IgD-negative memory B cell (primary cell): Measurements from ENCODE around the gene IGF1R. TPM values are rescaled to one million over a fixed set of nuclear protein-coding genes. Genes with fewer than 3 reads are reported as not detected.
A peak's percentile ranks its signal among the peaks of the same experiment; 100 is the strongest.

Source experiments
- H3K27ac Mint-ChIP-seq, 3 donors: one replicate each; pipeline ENCODE4 v1.8.0; 2020 to 2022; ENCODE audit warnings: mild to moderate bottlenecking in 3 of 3, mixed read lengths in 3 of 3, moderate library complexity in 1 of 3
- H3K27me3 Mint-ChIP-seq: one replicate; pipeline ENCODE4 v1.8.0; 2021; ENCODE audit warnings: mixed read lengths
- H3K36me3 Mint-ChIP-seq: one replicate; pipeline ENCODE4 v1.8.0; 2020; ENCODE audit warnings: mild to moderate bottlenecking, mixed read lengths
- H3K4me1 Mint-ChIP-seq, 3 donors: one replicate each; pipeline ENCODE4 v1.8.0; 2020 to 2022; ENCODE audit warnings: mixed read lengths in 3 of 3, mild to moderate bottlenecking in 1 of 3
- H3K4me3 Mint-ChIP-seq, 4 donors: one replicate each; pipeline ENCODE4 v1.8.0; 2020 to 2022; ENCODE audit warnings: mild to moderate bottlenecking in 4 of 4, mixed read lengths in 4 of 4, moderate library complexity in 3 of 4
- H3K9me3 Mint-ChIP-seq, 3 donors: one replicate each; pipeline ENCODE4 v1.8.0; 2020 to 2021; ENCODE audit warnings: mixed read lengths in 3 of 3, mild to moderate bottlenecking in 1 of 3
- polyA plus RNA-seq: library from polyadenylated mRNA; unstranded; fragments of 300-500 nt; fragmentation: Illumina TruSeq; gene quantifications from one replicate; pipeline ENCODE4 v1.2.3, GENCODE V29; 2021

IGF1R gene
- polyA plus RNA-seq, 1 donor from 2014 or later: 1.8 TPM

- Mint-ChIP-seq H3K9me3 (peaks cover 0 to 2% (median 1%) of the 10 kb centered on the region in 3 donors), H3K27ac (no peak overlapping the region), H3K4me3 (no peak overlapping the region), H3K36me3 (peaks cover 3% of the 10 kb centered on the region), H3K4me1 (peaks cover 7 to 43% (median 13%) of the 10 kb centered on the region in 3 donors), H3K27me3 (peaks cover 6% of the 10 kb centered on the region)
These were observed 69.6 kb downstream of the IGF1R start for GRCh38 chr15:98717942-98718341.

- Mint-ChIP-seq H3K4me3 (peak overlapping the region in 1 of 4 donors; percentile 55), H3K9me3 (peaks cover 0 to 2% (median 1%) of the 10 kb centered on the region in 3 donors), H3K36me3 (peaks cover 3% of the 10 kb centered on the region), H3K27ac (no peak overlapping the region), H3K4me1 (peaks cover 1 to 36% (median 7%) of the 10 kb centered on the region in 3 donors), H3K27me3 (peaks cover 6% of the 10 kb centered on the region)
These were observed 70.2 kb downstream of the IGF1R start for GRCh38 chr15:98718426-98719136.

- peaks cover 6% of the 10 kb centered on the region for H3K27me3 Mint-ChIP-seq
- H3K4me1 Mint-ChIP-seq: peaks cover 0 to 30% (median 5%) of the 10 kb centered on the region in 3 donors
- H3K36me3 Mint-ChIP-seq: peaks cover 3% of the 10 kb centered on the region
- peaks cover 0 to 2% (median 1%) of the 10 kb centered on the region in 3 donors for H3K9me3 Mint-ChIP-seq
- H3K27ac Mint-ChIP-seq: no peak overlapping the region
- H3K4me3 Mint-ChIP-seq: peak overlapping the region in 1 of 4 donors; percentile 41
These were observed 70.9 kb downstream of the IGF1R start for GRCh38 chr15:98719137-98719740.

GRCh38 chr15:98720031-98720430, 71.7 kb downstream of the IGF1R start:
- H3K9me3 Mint-ChIP-seq: peaks cover 0 to 2% (median 1%) of the 10 kb centered on the region in 3 donors
- H3K4me3 Mint-ChIP-seq: no peak overlapping the region
- peaks cover 3% of the 10 kb centered on the region for H3K36me3 Mint-ChIP-seq
- H3K27me3 Mint-ChIP-seq: peaks cover 4% of the 10 kb centered on the region
- H3K27ac Mint-ChIP-seq: no peak overlapping the region
- peaks cover 0 to 27% (median 5%) of the 10 kb centered on the region in 3 donors for H3K4me1 Mint-ChIP-seq

- no peak overlapping the region for H3K27ac Mint-ChIP-seq
- H3K9me3 Mint-ChIP-seq: peaks cover 0 to 2% (median 1%) of the 10 kb centered on the region in 3 donors
- H3K27me3 Mint-ChIP-seq: peaks cover 3% of the 10 kb centered on the region
- H3K4me1 Mint-ChIP-seq: peaks cover 0 to 22% (median 5%) of the 10 kb centered on the region in 3 donors
- peak overlapping the region in 1 of 4 donors; percentile 37 for H3K4me3 Mint-ChIP-seq
- H3K36me3 Mint-ChIP-seq: peaks cover 5% of the 10 kb centered on the region
These were observed 72.5 kb downstream of the IGF1R start for GRCh38 chr15:98720577-98721565.

- Mint-ChIP-seq H3K4me3 (no peak overlapping the region), H3K27ac (no peak overlapping the region), H3K27me3 (peaks cover 3% of the 10 kb centered on the region), H3K36me3 (peaks cover 5% of the 10 kb centered on the region), H3K4me1 (peaks cover 0 to 14% (median 0%) of the 10 kb centered on the region in 3 donors), H3K9me3 (peaks cover 0 to 2% (median 1%) of the 10 kb centered on the region in 3 donors)
These were observed 73.9 kb downstream of the IGF1R start for GRCh38 chr15:98722209-98722608.

- H3K4me3 Mint-ChIP-seq: no peak overlapping the region
- H3K4me1 Mint-ChIP-seq: peaks cover 0 to 14% (median 0%) of the 10 kb centered on the region in 3 donors
- no peak overlapping the region for H3K27ac Mint-ChIP-seq
- peaks cover 5% of the 10 kb centered on the region for H3K36me3 Mint-ChIP-seq
- peaks cover 0 to 2% (median 1%) of the 10 kb centered on the region in 3 donors for H3K9me3 Mint-ChIP-seq
- peaks cover 3% of the 10 kb centered on the region for H3K27me3 Mint-ChIP-seq
These were observed 74.3 kb downstream of the IGF1R start for GRCh38 chr15:98722645-98723044.

GRCh38 chr15:98723195-98723594, 74.9 kb downstream of the IGF1R start:
- no peak overlapping the region for H3K27ac Mint-ChIP-seq
- H3K4me3 Mint-ChIP-seq: no peak overlapping the region
- peaks cover 0 to 13% (median 0%) of the 10 kb centered on the region in 3 donors for H3K4me1 Mint-ChIP-seq
- H3K9me3 Mint-ChIP-seq: peaks cover 0 to 2% (median 1%) of the 10 kb centered on the region in 3 donors
- peaks cover 5% of the 10 kb centered on the region for H3K36me3 Mint-ChIP-seq
- peaks cover 3% of the 10 kb centered on the region for H3K27me3 Mint-ChIP-seq

GRCh38 chr15:98724048-98724447, 75.7 kb downstream of the IGF1R start:
- H3K27me3 Mint-ChIP-seq: peaks cover 3% of the 10 kb centered on the region
- H3K36me3 Mint-ChIP-seq: peaks cover 5% of the 10 kb centered on the region
- H3K4me3 Mint-ChIP-seq: no peak overlapping the region
- H3K4me1 Mint-ChIP-seq: peaks cover 0 to 6% (median 0%) of the 10 kb centered on the region in 3 donors
- H3K9me3 Mint-ChIP-seq: peaks cover 0 to 2% (median 1%) of the 10 kb centered on the region in 3 donors
- no peak overlapping the region for H3K27ac Mint-ChIP-seq

- peaks cover under 1% of the 10 kb centered on the region for H3K27me3 Mint-ChIP-seq
- H3K36me3 Mint-ChIP-seq: peaks cover 5% of the 10 kb centered on the region
- H3K4me3 Mint-ChIP-seq: no peak overlapping the region
- peaks cover 0 to 2% (median 1%) of the 10 kb centered on the region in 3 donors for H3K9me3 Mint-ChIP-seq
- H3K4me1 Mint-ChIP-seq: peaks cover 0 to 6% (median 0%) of the 10 kb centered on the region in 3 donors
- no peak overlapping the region for H3K27ac Mint-ChIP-seq
These were observed 76.2 kb downstream of the IGF1R start for GRCh38 chr15:98724494-98724893.

GRCh38 chr15:98725874-98726273, 77.5 kb downstream of the IGF1R start:
- Mint-ChIP-seq H3K9me3 (peaks cover 0 to 2% (median 1%) of the 10 kb centered on the region in 3 donors), H3K27me3 (no peaks in the 10 kb centered on the region), H3K4me1 (peaks cover 0 to 4% (median 0%) of the 10 kb centered on the region in 3 donors), H3K36me3 (peaks cover 2% of the 10 kb centered on the region), H3K4me3 (no peak overlapping the region), H3K27ac (no peak overlapping the region)

GRCh38 chr15:98727115-98728040, 79.0 kb downstream of the IGF1R start:
- Mint-ChIP-seq H3K36me3 (peaks cover 2% of the 10 kb centered on the region), H3K27ac (no peak overlapping the region)

GRCh38 chr15:98728082-98728810, 79.9 kb downstream of the IGF1R start:
- Mint-ChIP-seq H3K9me3 (no peaks in the 10 kb centered on the region), H3K27ac (no peak overlapping the region), H3K36me3 (peaks cover 2% of the 10 kb centered on the region), H3K4me1 (peaks cover 0 to 2% (median 0%) of the 10 kb centered on the region in 3 donors), H3K4me3 (peak overlapping the region in 1 of 4 donors; percentile 12), H3K27me3 (no peaks in the 10 kb centered on the region)

More at GRCh38 chr15:98727115-98728040, 79.0 kb downstream of the IGF1R start:
- peaks cover 0 to 2% (median 0%) of the 10 kb centered on the region in 3 donors for H3K4me1 Mint-ChIP-seq
- no peak overlapping the region for H3K4me3 Mint-ChIP-seq
- no peaks in the 10 kb centered on the region for H3K27me3 Mint-ChIP-seq
- no peaks in the 10 kb centered on the region for H3K9me3 Mint-ChIP-seq
